NCI-H1694 treated with DMSO at 0.1 percent for 48 hours (cell line): ENCODE results near the gene SMAD5.

Experiments
- DNase-seq: peaks from one replicate; lab custom pipeline; 2025; lab: John Stamatoyannopoulos, UW

The SMAD5 gene

GRCh38 chr5:136197462-136198142, 65.0 kb downstream of the SMAD5 start:
- DNase-seq, result no peak

- no peak for DNase-seq
These were observed 65.8 kb downstream of the SMAD5 start for GRCh38 chr5:136198453-136198852.

- no peak for DNase-seq
These were observed 66.8 kb downstream of the SMAD5 start for GRCh38 chr5:136199408-136199807.

GRCh38 chr5:136200130-136200529, 67.5 kb downstream of the SMAD5 start:
- no peak for DNase-seq

GRCh38 chr5:136200761-136201160, 68.1 kb downstream of the SMAD5 start:
- DNase-seq, result no peak

GRCh38 chr5:136201870-136202269, 69.2 kb downstream of the SMAD5 start:
- DNase-seq, result no peak

- no peak for DNase-seq
These were observed 70.0 kb downstream of the SMAD5 start for GRCh38 chr5:136202469-136203205.

- DNase-seq, result no peak
These were observed 70.8 kb downstream of the SMAD5 start for GRCh38 chr5:136203303-136203922.

- no peak for DNase-seq
These were observed 72.5 kb downstream of the SMAD5 start for GRCh38 chr5:136205061-136205702.

GRCh38 chr5:136205941-136206340, 73.3 kb downstream of the SMAD5 start:
- DNase-seq, result no peak

GRCh38 chr5:136206361-136206760, 73.7 kb downstream of the SMAD5 start:
- no peak for DNase-seq

GRCh38 chr5:136207631-136208030, 75.0 kb downstream of the SMAD5 start:
- no peak for DNase-seq

GRCh38 chr5:136208916-136209315, 76.3 kb downstream of the SMAD5 start:
- DNase-seq, result no peak

- DNase-seq, result no peak
These were observed 76.8 kb downstream of the SMAD5 start for GRCh38 chr5:136209346-136209910.

- no peak for DNase-seq
These were observed 77.6 kb downstream of the SMAD5 start for GRCh38 chr5:136210259-136210658.

- DNase-seq, result no peak
These were observed 78.8 kb downstream of the SMAD5 start for GRCh38 chr5:136211282-136212040.

- peak; percentile 7 for DNase-seq
These were observed 79.6 kb downstream of the SMAD5 start for GRCh38 chr5:136212252-136212721.

GRCh38 chr5:136213919-136214493, 81.4 kb downstream of the SMAD5 start:
- DNase-seq, result no peak

GRCh38 chr5:136215812-136216211, 83.2 kb downstream of the SMAD5 start:
- DNase-seq, result no peak

GRCh38 chr5:136216230-136216629, 83.6 kb downstream of the SMAD5 start:
- DNase-seq, result no peak

- no peak for DNase-seq
These were observed 88.7 kb downstream of the SMAD5 start for GRCh38 chr5:136221340-136221739.
